CD4-positive, alpha-beta T cell treated with Interleukin-4 for 1 hour (primary cell): ENCODE measurements around the gene EXD2.
"Not testable (repeated sequence)": the region's sequence is repeated elsewhere in the genome, so short reads cannot be mapped to it uniquely, and the experiment has no call there.

Experiments used
- DNase-seq, 2 donors: peaks; one replicate each; pipeline ENCODE4 v3.0.0-alpha.2; 2020 to 2022

Gene EXD2

DNA sequence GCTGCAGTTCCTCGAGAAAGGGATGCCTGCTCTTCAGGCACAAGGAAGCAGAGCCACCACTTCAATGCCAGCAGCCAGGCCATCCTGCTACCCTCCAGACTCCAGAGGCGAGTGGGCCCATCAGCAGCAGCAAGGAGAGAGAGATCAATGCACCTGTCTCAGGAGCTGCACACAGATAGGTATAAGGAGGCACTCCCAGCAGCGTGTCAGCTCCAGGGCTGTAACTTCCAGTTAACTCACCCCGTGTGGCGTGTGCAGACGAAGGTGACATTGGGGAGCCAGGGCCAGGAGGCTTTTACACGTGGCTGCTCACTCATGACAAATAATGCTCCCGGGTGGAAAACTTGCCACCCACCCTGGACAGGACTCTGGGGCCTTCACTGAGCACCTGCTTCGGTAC is 92.9 kb downstream of the EXD2 start:
- no peak for DNase-seq

DNA sequence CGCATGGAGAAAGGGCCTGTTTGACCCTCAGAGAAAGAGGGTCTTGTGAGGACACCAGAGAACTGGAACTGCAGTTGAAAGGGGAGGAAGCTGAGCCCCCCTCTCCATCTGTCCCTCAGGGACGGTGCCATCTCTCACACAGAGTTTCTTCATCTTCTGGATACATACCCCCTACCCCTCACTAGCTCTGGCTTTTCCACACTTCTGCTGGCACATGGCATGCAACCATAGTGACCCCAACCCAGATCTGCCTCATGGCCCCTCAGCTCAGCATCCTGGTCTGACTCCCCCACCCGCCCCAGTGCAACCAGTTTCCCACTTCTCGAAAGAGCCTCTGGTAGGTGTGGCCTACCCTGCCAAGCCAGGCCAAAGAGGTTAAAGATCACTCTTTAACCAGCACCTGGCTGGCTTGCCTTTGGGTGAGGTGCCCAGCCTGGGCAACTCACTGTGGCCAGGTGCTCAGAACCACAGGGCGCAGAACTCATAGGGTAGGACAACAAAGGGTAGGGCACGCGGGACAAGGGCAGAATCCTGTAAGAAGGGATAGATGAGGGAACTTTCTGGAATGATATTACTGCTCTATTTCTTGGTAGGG is 94.5 kb downstream of the EXD2 start:
- DNase-seq: no peak

DNA sequence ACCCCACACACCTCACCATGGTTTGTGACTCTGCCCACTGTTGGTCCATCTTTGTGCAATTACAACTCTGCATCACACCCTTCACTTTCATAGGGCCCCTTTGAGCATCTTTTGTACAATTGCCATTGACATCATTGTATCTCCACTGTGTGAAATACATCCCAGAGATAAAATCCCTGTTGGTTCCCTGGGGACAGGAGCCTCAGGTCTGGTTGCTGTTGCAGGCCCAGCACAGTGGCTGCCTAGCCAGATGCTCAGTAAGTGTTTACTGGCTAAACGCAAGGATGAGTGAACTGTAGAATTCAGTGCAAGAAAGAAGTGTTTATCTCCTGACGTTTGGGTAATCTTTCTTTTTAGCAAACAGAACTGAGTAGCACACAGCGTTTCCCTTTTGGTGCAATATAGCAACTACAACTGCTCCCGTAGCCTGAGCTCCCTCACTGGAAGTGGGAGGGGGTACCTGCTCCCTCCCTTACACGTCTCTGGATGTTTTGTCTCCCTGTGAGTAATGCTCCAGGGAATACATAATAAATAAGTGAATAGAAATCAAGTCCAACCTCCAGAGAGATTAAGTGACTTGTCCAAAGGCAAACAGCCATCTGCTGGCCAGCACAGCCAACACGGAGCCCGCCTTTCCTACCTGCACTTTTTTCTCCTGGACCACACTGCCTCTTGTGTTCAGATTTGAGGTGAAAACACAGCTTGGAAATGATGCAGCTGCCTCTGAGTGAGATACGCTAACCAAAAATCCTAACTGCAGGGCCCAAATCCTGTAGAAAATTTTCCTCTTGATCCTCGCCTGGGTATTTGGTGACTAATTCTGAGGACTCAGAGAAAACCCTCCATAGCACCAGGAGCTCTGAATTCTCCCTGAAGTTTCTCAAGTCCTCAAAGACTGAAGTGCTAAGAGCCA is 96.1 kb downstream of the EXD2 start:
- DNase-seq: no peak

DNA sequence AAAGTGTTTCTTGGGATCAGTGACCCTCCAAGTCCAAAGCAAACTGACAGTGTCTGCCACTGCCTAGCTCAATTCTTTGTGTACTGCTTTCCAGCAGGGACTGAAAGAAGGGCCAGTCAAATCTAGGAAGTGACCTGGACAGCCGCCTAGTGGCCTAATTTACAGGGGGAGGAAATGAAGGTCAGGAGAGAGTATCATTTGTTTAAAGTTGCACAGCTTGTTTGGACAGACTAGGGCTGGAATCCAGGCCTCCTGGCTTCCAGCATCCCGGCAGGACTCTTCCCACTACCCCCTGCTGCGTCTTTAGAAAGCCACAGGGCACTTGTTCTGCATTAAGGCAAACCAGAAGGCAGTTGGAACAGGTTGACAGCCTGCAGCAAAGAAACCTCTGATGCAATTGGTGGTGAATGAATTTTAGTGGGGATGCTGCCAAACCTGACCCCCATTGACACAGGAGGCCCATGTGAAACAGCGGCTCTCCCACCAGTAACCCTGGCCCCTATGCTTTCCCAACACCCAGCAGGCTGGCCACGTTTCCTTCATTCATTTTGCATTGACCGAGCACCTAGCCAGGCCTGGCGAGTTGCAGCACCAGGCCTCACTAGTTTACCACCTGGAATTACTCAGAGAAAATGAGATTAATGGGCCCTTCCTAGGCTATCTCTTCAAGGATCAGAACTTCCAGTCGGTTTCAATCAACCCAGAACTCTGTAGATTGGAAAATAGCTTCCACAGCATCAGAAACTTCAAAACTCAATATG is 96.9 kb downstream of the EXD2 start:
- DNase-seq: no peak

DNA sequence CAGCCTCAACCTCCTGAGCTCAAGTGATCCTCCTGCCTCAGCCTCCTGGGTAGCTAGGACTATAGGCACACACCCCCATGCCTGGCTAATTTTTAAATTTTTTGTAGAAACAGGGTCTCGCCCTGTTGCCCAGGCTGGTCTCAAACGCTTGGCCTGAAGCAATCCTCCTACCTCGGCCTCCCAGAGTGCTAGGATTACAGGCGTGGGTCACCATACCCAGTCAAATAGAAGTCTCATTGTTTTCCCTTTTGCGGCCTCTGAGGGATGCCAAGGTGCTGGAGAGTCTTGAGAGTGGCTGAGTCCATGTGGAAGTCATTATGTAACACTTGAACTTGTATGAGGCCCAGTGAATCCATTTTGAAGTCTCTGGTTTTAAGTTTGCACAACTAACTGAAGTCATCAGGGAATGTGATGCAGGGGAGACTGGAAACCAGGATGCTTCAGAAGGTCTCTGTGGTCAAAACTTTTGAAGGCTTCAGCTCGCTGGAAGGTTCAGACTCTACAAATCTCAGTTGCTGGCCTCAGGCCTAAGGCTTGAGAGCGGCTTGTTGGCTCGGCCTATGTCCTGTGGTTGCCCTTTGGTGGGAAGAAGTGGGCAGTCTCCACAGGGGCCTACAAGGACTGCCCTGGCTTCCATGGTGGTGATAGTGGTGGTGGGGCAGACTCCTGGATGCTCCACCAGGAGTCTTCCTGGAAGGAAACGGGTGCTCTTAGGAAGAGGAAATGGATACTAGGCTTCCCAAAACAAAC is 97.8 kb downstream of the EXD2 start:
- DNase-seq: no peak

DNA sequence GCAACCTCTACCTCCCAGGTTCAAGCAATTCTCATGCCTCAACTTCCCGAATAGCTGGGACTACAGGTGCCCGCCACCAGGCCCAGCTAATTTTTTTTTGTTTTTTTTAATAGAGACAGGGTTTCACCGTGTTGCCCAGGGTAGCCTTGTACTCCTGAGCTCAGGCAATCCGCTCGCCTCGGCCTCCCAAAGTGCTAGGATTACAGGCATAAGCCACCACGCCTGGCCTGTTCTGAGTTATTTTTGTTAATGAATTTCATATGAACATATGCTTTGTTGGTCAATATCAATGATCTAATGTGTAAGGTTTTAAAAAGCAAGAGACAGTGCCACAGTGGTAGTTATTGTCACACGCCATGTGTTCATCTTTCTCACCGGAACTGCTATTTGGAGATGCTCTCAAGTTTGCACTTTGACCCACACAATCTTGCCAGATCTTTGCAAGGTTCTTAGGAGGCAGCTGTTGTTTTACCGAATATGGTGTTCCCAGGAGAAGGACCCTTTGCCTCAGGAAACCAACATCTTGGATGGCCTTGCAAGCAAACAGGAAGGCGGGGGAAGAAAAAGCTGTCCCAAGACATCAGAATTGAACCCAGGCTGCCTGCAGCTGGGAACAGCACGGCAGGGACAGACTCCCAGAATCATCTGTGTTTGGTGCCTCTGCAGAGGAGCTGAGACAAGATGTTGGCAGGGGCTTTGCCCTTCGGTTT is 98.7 kb downstream of the EXD2 start:
- no peak for DNase-seq

DNA sequence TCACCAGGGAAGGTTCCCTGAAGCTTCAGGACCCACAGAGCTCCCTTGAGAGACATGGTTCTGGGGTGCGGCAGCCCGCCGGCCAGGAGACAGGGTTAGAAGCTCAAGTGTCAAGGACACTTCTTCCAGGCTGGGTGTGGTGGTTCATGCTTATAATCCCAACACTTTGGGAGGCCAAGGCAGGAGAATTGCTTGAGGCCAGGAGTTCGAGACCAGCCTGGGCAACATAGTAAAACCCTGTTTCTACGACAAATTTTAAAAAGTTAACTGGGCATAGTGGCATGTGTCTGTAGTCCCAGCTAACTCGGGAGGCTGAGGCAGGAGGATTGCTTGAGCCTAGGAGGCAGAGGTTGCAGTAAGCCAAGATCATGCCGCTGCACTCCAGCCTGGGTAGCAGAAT is 99.6 kb downstream of the EXD2 start:
- not testable (repeated sequence) for DNase-seq

DNA sequence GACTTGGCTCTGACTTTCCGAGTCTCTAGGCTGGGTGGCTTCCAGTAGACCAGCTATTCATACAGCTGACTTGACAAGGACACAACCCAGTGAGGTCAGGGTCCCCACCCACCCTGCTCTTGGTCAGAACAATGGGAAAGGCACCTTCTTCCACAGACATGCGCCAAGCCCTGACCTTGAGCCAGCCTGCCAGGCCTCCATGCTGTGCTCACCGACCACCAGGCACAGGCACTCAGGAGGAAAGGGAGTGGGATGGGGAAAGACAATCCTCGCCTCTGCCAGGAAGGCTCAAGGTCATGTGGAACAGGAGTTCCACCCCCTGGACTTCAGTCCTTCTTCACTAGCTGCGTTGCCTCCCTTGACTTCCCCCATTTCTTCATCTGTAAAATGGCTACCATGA is 100.1 kb downstream of the EXD2 start:
- no peak for DNase-seq

DNA sequence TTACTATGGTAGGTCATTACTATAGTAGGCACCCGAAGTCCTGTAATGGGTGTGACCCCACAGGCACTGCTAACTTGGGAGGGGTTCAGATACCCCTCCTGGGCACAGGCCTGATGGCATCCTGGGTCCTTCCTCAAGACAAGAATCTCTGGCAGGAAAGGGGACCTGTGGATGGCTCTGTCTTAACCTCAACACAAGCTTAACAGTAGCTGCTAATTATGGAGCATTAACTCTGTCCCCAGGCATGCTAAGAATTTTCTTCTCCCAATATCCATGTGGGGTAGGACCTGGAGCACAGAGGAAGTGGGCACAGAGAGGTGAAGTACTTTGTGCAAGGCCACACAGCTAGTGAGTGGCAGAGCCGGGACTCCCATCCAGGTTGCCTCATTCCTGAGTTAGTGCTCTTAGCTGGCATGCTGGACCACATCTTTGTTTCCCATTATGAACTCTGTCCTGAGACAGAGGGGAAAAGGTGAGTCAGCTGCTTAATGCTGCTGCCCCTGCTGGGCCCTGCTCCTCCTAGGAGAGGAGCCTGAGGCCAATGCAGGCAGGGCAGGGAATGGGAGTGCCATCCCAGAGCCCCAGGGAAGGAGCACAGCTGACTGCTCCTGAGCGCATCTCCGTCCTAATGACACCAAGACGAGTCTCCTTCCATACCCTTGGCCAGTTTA is 100.7 kb downstream of the EXD2 start:
- no peak for DNase-seq
